Measurements from ENCODE around the gene SH3RF1. TPM values are rescaled to one million over a fixed set of nuclear protein-coding genes. Genes with fewer than 3 reads are reported as not detected.
A peak's percentile ranks its signal among the peaks of the same experiment; 100 is the strongest.
"Not testable (repeated sequence)": the region's sequence is repeated elsewhere in the genome, so short reads cannot be mapped to it uniquely, and the experiment has no call there.

Gene SH3RF1
- polyA plus RNA-seq, 5 donors = 18.7 to 20.9 (median 19.0) TPM

- no peak for DNase-seq
Measured at GRCh38 chr4:169228076-169228475, 42.7 kb downstream of the SH3RF1 start.

GRCh38 chr4:169226565-169226964 lies 44.2 kb downstream of the SH3RF1 start:
- no peak for DNase-seq

GRCh38 chr4:169225812-169226211 lies 44.9 kb downstream of the SH3RF1 start:
- DNase-seq = no peak

- DNase-seq = no peak
Measured at GRCh38 chr4:169225058-169225751, 45.6 kb downstream of the SH3RF1 start.

DNA sequence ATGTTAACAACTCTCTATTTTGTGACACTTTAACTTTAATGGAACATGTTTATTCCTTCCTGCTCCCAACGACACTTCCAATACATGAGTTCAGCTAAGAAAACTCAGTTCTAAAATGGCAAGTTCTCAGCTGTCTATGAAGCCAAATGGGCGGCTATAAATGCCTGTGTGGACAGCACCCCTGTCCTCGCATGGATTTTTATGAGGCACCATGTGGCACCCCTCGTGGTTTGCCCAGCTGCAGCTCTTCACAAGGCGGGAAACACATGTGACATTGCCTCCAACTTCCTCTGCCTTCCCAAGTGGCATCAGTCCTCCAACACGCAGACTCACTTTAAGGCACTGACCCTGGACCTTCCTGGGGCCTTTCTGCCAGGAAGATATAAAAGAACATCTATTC lies 48.0 kb downstream of the SH3RF1 start:
- no peak for DNase-seq

GRCh38 chr4:169221662-169222061 lies 49.1 kb downstream of the SH3RF1 start:
- no peak for DNase-seq

DNA sequence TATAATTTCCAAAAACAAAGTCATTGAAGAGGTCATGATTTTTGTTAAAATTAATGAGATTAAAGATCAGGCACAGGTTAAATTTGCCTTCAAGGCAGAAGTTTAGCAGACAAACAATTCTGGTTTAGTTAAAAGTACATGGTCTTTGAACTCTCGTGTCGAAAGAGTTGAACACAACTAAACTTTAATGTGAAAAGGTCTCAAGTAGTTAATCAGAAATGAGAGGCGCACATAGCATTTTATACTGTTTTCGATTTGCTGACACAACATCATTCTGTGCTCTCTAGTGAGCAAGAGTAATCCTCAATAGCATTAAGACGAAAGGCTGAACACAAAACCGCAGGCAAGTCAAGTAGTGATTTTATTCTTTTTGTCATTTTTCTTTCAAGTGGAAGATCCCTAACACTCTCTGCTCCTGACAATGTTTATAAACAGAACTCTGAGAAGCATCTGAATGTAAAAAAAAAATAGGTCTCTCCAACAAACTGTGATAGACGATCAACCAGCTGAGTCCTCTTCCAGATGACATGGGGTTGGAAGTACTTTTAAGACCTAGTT lies 49.8 kb downstream of the SH3RF1 start:
- DNase-seq = peak; percentile 74

- no peak for DNase-seq
Measured at GRCh38 chr4:169220447-169220846, 50.3 kb downstream of the SH3RF1 start.

GRCh38 chr4:169219440-169219839 lies 51.3 kb downstream of the SH3RF1 start:
- no peak for DNase-seq

GRCh38 chr4:169215656-169216055 lies 55.1 kb downstream of the SH3RF1 start:
- DNase-seq = no peak

DNA sequence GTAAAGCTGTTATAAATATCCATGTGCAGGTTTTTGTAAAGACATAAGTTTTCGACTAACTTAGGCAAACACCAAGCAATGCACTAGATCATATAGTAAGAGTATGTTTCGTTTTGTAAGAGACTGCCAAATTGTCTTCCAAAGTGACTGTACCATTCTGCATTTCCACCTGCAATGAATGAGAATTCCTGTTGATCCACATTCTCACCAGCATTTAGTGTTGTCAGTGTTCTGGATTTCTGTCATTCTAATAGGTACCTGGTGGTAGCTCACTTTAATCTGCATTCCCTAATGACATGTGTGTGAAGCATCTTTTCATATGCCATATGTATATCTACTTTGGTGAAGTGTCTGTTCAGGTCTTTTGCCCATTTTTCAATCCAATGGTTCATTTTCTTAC lies 57.8 kb downstream of the SH3RF1 start:
- DNase-seq = no peak

GRCh38 chr4:169210504-169211118 lies 60.1 kb downstream of the SH3RF1 start:
- no peak for DNase-seq

DNA sequence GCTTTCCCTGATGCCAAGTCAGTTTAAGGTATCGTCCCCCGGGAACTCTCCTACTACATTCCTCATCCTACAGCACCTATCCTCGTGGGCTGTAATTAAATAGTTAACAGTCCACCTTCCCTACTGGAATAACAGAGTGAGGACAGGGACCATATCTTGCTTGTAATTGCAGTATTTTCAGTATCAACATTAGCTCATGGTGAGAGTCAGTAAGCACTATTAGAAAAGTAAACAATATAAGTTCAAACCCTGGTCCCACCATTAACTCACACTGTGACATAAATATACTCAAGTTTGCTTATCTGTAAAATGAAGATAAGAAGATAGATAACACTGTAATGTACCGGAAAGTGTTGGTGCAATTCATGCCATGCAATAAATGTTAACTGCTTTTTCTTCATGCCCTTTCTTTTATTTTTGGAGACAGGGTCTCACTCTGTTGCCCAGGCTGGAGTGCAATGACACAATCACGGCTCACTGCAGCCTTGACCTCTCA lies 61.3 kb downstream of the SH3RF1 start:
- DNase-seq = no peak

DNA sequence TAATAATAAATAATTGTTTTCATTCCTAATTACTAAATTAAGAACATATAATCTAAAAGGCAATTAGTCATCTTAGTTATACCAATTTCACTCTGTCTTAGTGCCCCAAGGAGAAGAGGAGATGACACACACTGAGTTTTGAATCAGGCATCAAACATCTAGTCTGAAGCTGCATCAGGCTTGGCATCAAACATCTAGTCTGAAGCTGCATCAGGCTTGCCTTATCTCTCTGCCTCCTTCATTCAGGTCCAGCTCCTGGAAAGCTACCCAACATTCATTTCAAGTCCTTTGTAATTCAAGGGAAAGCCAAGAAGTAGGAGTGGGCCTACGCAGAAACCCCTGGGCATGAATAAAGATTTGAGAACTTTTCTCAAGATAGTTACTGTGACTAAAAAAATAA lies 62.2 kb downstream of the SH3RF1 start:
- no peak for DNase-seq

DNA sequence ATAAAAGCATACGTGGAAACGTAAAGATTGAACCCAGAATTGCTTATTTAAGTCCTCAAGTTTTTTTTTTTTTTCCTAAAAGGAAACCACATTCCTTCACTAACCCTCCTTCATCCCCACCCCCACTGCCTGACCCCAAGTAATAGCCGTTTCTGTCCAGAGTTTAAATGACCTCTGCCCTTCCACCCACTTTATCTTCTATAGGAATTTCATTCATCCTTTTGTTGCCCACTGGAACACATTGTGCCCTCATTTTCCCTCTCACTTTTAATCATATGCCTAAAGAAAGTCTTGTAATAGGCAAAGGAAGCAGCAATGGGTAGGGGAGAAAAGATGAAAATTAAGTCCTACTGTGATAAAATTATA lies 62.7 kb downstream of the SH3RF1 start:
- no peak for DNase-seq

GRCh38 chr4:169207436-169208089 lies 63.2 kb downstream of the SH3RF1 start:
- DNase-seq = no peak

GRCh38 chr4:169205744-169206080 lies 65.0 kb downstream of the SH3RF1 start:
- no peak for DNase-seq

GRCh38 chr4:169205075-169205743 lies 65.5 kb downstream of the SH3RF1 start:
- DNase-seq = no peak

DNA sequence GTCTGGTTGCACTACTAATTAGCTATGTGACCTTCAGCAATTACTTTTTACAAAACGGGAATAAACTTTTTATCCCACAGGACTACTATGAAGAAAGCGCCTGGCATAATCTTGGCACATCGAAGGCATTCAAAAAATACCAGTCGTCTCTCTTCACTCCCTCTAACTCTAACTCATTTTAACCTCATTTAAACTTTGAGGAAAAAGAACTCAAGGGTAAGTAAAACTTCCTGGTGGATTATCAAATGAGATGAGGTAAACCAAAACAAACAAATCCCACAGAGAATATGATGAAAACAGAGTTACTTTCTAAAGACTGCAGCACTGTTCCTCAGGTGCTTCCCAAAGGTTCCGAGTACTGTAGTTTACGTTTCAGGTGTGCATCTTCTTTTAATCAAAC lies 66.9 kb downstream of the SH3RF1 start:
- DNase-seq = no peak

- DNase-seq = not testable (repeated sequence)
Measured at GRCh38 chr4:169203278-169203677, 67.5 kb downstream of the SH3RF1 start.

DNA sequence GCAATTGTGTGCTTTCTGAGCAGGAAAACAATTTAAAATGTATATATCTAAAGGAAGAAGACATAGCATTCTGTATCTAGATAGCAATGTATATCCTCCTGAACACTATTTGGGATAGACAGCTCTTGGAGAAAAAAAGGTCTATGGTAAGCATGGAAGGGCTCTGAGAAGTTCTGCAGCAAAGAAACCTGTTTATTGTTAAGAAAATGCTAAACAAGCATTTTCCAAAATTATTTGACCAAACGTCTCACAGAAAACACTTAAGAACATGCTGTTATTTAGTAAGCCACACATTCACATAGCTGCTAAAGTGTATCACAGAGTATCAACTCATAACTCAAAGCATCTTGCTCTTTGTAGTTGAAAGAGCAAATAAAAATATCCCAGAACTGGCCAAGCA lies 67.9 kb downstream of the SH3RF1 start:
- DNase-seq = no peak

DNA sequence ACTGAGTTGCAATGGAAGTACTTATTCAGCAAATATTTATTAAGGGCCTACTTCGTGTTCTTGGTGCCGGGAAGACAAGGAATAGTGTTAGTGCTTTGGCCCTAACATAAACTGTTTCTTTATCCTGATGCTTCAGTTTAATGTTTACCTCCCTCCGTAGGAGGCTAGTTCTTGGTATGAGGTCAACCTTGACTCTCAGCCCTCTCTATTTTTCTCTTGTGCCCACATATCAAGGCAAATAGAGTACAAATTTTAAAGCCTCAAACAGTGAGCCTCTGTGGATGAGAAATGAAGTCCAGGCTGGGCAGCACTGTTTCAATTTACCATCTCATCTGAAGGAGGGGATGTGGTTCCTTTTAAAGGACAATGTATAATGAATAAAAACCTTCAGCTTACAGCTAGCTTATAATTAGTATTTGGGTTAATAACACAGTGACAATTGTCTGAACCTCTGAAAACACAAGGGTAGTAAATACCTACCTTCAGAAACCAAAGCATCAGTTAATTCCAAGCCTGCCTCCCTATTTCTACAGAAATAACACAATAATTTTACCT lies 68.5 kb downstream of the SH3RF1 start:
- no peak for DNase-seq
